GM19438 (cell line): ENCODE results near the gene ANKFY1.

ENCODE experiments used
- ATAC-seq: cut with Tn5 transposase; IDR thresholded peaks from one replicate; pipeline ENCODE4 v1.9.1; 2021; ENCODE audit warnings: low read depth; ENCODE audit not compliant: unreplicated experiment

Gene ANKFY1, protein sequence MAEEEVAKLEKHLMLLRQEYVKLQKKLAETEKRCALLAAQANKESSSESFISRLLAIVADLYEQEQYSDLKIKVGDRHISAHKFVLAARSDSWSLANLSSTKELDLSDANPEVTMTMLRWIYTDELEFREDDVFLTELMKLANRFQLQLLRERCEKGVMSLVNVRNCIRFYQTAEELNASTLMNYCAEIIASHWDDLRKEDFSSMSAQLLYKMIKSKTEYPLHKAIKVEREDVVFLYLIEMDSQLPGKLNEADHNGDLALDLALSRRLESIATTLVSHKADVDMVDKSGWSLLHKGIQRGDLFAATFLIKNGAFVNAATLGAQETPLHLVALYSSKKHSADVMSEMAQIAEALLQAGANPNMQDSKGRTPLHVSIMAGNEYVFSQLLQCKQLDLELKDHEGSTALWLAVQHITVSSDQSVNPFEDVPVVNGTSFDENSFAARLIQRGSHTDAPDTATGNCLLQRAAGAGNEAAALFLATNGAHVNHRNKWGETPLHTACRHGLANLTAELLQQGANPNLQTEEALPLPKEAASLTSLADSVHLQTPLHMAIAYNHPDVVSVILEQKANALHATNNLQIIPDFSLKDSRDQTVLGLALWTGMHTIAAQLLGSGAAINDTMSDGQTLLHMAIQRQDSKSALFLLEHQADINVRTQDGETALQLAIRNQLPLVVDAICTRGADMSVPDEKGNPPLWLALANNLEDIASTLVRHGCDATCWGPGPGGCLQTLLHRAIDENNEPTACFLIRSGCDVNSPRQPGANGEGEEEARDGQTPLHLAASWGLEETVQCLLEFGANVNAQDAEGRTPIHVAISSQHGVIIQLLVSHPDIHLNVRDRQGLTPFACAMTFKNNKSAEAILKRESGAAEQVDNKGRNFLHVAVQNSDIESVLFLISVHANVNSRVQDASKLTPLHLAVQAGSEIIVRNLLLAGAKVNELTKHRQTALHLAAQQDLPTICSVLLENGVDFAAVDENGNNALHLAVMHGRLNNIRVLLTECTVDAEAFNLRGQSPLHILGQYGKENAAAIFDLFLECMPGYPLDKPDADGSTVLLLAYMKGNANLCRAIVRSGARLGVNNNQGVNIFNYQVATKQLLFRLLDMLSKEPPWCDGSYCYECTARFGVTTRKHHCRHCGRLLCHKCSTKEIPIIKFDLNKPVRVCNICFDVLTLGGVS

GRCh38 chr17:4263282-4264215, at the start of gene ANKFY1:
Gene ANKFY1, minus strand, starts transcription at chr17:4263979. Its CDS starts 38 bp downstream, at chr17:4263941.
- ATAC-seq: peak; percentile 91

DNA sequence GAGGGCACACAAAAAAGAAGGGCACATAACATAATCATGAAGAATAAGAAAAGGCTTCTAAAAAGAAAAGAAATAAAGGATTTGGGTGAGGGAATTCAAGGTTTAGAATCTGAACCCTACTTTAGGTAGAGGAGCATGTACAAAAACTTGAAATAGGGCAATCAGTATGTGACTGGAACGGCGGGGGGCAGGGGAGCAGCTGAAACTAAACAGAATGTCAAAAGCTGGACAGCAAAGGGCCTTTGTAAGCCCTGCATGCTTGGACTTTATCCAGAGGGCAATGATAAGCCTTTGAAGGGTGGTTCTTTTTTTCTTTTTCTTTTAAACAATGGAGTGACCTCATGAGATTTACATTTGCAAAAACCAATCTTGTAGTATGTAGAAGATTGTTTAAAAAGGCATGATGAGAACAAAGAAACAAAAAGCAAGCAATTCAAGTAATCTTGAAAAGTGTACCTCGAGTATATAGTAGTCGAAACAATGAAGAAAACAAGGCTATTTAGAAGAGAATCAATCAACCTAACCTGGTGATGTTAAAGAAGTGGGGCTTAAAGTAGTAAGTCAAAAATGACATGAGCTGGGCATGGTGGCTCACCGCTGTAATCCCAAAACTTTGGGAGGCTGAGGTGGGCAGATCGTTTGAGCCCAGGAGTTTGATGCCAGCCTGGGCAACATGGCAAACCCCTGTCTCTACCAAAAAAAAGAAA, 46.7 kb upstream of the ANKFY1 start:
- ATAC-seq: no peak

- no peak for ATAC-seq
Measured at GRCh38 chr17:4309897-4310296, 46.1 kb upstream of the ANKFY1 start.

GRCh38 chr17:4307179-4307930, 43.6 kb upstream of the ANKFY1 start:
- no peak for ATAC-seq

DNA sequence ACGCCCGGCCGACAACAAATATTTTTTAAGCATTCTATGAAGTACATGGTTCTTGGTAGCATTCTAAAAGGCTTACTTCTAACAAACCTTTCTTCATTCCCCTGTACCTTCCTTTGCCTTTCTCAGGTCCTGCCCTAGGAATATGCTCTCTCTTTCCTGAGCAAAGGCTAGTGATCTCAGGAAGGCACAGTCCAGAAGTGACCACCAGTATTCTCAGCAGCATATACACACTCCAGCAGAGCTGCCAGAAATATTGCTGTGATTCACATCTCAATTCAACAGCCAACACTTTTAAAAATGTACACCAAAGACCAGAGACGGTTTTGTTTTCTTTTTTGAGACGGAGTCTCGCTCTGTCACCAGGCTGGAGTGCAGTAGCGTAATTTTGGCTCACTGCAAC, 41.4 kb upstream of the ANKFY1 start:
- ATAC-seq: no peak

GRCh38 chr17:4304417-4305027, 40.7 kb upstream of the ANKFY1 start:
- no peak for ATAC-seq

DNA sequence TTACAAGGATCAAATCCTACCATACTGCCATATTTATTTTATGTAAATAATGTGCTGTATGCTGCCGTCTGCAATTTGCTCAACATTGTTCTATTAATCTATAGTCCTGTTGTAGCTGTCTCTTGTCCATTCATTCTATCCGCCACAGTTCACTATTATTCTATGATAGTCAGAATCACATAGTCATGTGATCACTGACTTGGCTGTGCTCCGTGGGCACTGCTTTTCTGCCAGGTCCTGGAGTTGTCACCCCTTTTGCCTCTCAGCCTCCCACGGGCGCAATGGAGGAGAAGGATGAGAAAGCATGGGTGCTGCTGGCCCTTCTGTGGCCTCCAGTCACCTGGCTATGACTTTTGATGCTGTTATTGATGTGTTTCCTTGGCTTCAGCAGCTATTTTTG, 37.3 kb upstream of the ANKFY1 start:
- no peak for ATAC-seq

GRCh38 chr17:4297351-4297750, 33.6 kb upstream of the ANKFY1 start:
- ATAC-seq: no peak

DNA sequence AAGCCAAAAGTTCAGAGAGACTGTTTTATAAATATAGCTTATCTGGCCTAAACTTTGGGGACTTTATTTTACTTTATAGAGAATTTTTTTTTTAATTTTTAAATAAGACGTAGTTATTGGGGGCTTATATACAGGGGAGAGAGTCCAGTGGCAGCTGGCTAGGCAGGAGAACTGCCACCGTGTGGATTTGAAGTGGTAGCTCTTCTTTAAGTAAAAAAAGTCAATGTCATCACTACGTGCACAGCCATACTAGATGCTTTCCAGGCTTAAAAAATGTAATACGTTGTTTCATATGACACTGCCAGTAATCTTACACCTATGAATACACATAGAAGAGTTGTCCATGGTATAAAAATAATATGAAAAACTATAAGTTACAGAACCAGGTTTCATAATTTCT, 31.9 kb upstream of the ANKFY1 start:
- ATAC-seq: no peak

DNA sequence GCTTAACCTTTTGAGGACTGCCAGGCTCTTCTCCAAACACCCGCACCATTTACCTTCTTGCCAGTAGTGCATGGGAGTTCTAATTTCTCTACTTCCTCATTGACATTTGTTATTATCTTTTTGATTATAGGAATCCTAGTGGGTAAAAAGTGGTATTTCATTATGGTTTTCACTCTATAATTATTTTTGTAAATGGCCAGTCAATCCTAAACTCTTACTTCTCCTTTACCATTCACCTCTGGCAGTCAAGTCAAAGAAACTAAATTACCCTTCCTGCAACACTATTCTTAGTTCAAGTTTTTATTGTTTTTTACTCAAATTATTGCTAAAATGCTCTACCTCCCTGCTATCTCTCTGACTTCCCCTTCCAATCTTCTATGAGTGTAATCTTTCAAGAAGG, 29.8 kb upstream of the ANKFY1 start:
- ATAC-seq: no peak

- ATAC-seq: no peak
Measured at GRCh38 chr17:4287710-4288109, 23.9 kb upstream of the ANKFY1 start.

- no peak for ATAC-seq
Measured at GRCh38 chr17:4276514-4276913, 12.7 kb upstream of the ANKFY1 start.

DNA sequence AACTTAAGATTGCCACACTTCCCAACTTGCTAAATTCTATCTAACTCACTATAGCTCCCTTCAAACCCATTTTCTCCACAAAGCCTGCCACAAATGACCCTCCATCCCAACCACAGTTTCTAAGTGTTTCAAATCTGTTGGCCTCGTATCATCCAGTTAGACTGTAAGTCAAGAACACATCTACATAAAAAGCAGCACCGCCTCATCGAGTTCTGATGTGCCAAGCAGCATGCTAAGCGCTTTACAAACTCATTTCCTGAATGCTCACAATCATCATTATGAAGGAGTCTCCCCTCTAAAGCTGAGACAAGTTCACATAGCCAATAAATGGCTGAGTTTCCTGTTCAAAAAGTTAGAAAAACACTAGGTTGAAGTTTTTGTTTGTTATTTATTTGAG, 9.2 kb upstream of the ANKFY1 start:
- no peak for ATAC-seq

GRCh38 chr17:4272213-4272971, 8.6 kb upstream of the ANKFY1 start:
- no peak for ATAC-seq

- no peak for ATAC-seq
Measured at GRCh38 chr17:4270736-4271135, 7.0 kb upstream of the ANKFY1 start.

- ATAC-seq: no peak
Measured at GRCh38 chr17:4269915-4270314, 6.1 kb upstream of the ANKFY1 start.

- ATAC-seq: no peak
Measured at GRCh38 chr17:4267402-4267801, 3.6 kb upstream of the ANKFY1 start.

DNA sequence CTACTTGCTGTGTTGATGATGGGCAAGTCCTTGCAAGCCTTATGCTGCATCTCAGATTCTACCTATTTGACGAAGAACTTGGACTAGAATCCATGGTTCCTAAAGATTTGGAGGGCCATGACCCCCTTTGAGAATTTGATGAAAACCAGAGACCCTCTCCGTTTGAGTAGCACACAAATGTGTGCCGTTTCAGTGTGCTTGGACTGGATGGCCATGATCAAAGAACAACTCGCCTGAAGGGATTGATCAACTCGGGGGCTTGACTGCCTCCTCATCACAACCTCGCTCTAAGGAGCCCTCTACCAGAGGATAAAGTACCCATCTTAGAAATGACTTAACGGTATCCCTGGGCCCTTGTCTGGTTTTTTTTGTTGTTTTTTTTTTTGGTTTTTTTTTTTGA, 2.8 kb upstream of the ANKFY1 start:
- no peak for ATAC-seq
